K562 (cell line): ENCODE results near the gene FOXO3. TPM values are rescaled to one million over a fixed set of nuclear protein-coding genes. Genes with fewer than 3 reads are reported as not detected.

Experiments
- ATF6 ChIP-seq: sonication (generic); formaldehyde crosslinking; IDR thresholded peaks from 2 replicates; pipeline ENCODE4 v1.4.0; 2020; ENCODE audit warnings: mild to moderate bottlenecking, missing genetic modification reagents
- CEBPG ChIP-seq, 3 experiments: fragments of 200-800 bp in 1 of 3; sonication (Bioruptor generic) in 1 of 3; sonication (generic) in 1 of 3; formaldehyde crosslinking in 1 of 3; IDR thresholded peaks in 2 of 3; conservative IDR thresholded peaks in 1 of 3; 2 replicates each; pipeline versions ENCODE4 v1.6.1 to v1.8.0; 2016 to 2022; ENCODE audit warnings: missing compliant biosample characterization in 2 of 3, missing genetic modification characterization in 2 of 3, mild to moderate bottlenecking in 1 of 3, missing genetic modification reagents in 1 of 3
- EP300 ChIP-seq: IDR thresholded peaks from 2 replicates; pipeline ENCODE4 v1.6.1; 2012; ENCODE audit warnings: low read length, improper control_type of control experiment
- IRF2 ChIP-seq: sonication (generic); formaldehyde crosslinking; IDR thresholded peaks from 2 replicates; pipeline ENCODE4 v1.8.1; 2022; ENCODE audit warnings: mild to moderate bottlenecking, missing genetic modification reagents
- NEUROD1 ChIP-seq: fragments of 150-350 bp; IDR thresholded peaks from 2 replicates; pipeline ENCODE4 v1.6.1; 2014; ENCODE audit warnings: borderline replicate concordance, low read length, low read depth; ENCODE audit not compliant: partially characterized antibody
- NFRKB ChIP-seq: fragments of 450-650 bp; IDR thresholded peaks from 2 replicates; pipeline ENCODE4 v1.6.1; 2016; ENCODE audit warnings: low read depth
- SIRT6 ChIP-seq: IDR thresholded peaks from one replicate; pipeline ENCODE4 v1.6.1; 2012; ENCODE audit warnings: low read depth, mild to moderate bottlenecking, control low read depth, inconsistent platforms, low read length, moderate library complexity
- SMC3 ChIP-seq: conservative IDR thresholded peaks from 2 replicates; pipeline ENCODE4 v1.6.1; 2011; ENCODE audit warnings: low read depth, low read length, improper control_type of control experiment; ENCODE audit not compliant: insufficient read depth
- TBL1XR1 ChIP-seq, 2 experiments: IDR thresholded peaks; 2 replicates each; pipeline ENCODE4 v1.6.1; 2012; ENCODE audit warnings: improper control_type of control experiment in 2 of 2, low read length in 2 of 2, mild to moderate bottlenecking in 1 of 2
- YBX1 ChIP-seq: fragments of 450-650 bp; IDR thresholded peaks from 2 replicates; pipeline ENCODE4 v1.7.1; 2016; ENCODE audit warnings: mild to moderate bottlenecking
- ZFP1 ChIP-seq: fragments of 450-650 bp; formaldehyde crosslinking; IDR thresholded peaks from 2 replicates; pipeline ENCODE4 v1.4.0; 2020; ENCODE audit warnings: mild to moderate bottlenecking, mixed read lengths
- ZNF175 ChIP-seq: fragments of 200-800 bp; sonication (Bioruptor generic); IDR thresholded peaks from 2 replicates; pipeline ENCODE4 v1.6.1; 2016; ENCODE audit warnings: low read depth, mild to moderate bottlenecking, missing genetic modification characterization, missing compliant biosample characterization
- ZNF316 ChIP-seq: fragments of 450-650 bp; IDR thresholded peaks from 2 replicates; pipeline ENCODE4 v1.6.1; 2016
- ZNF431 ChIP-seq: sonication (generic); formaldehyde crosslinking; IDR thresholded peaks from 2 replicates; pipeline ENCODE4 v1.8.0; 2022; ENCODE audit warnings: mild to moderate bottlenecking, missing genetic modification reagents
- ZNF695 ChIP-seq: fragments of 450-650 bp; formaldehyde crosslinking; IDR thresholded peaks from 2 replicates; pipeline ENCODE4 v1.4.0; 2020; ENCODE audit warnings: mild to moderate bottlenecking, moderate library complexity
- ZNF707 ChIP-seq: fragments of 250-450 bp; sonication (Bioruptor Pico); conservative IDR thresholded peaks from 2 replicates; pipeline ENCODE4 v1.8.0; 2022; ENCODE audit warnings: inconsistent platforms, mild to moderate bottlenecking, moderate library complexity
- polyA plus RNA-seq, 8 experiments: library from polyadenylated mRNA; depleted of rRNA in 4 of 8; stranded (reverse) in 5 of 8; unstranded in 3 of 8; fragments of >200 nt; fragmentation: Nextera tagmentation in 2 of 8; fragmentation: Illumina TruSeq in 1 of 8; extraction: Ambion mirVana in 2 of 8; extraction: Trizol in 1 of 8; gene quantifications; 2 replicates each; pipeline versions ENCODE4 v1.2.1 to v1.2.3, GENCODE V29; 2011 to 2014; ENCODE audit warnings: inconsistent platforms in 1 of 8, missing spikeins in 1 of 8
- total RNA-seq, 7 experiments: library from RNA; depleted of rRNA in 6 of 7; stranded (reverse); fragments of >200 nt in 6 of 7; fragmentation: Illumina TruSeq in 2 of 7; extraction: Trizol in 2 of 7; gene quantifications; 2 replicates each; pipeline versions ENCODE4 v1.2.1 to v1.2.3, GENCODE V29; 2011 to 2021; ENCODE audit warnings: low replicate concordance in 1 of 7
- TF ChIP-seq, protein P1 (sequence below): fragments of 250-450 bp; sonication (Bioruptor Pico); IDR thresholded peaks from 2 replicates; pipeline ENCODE4 v1.4.0; 2020; ENCODE audit warnings: mild to moderate bottlenecking, moderate library complexity
- TF ChIP-seq, protein P2 (sequence below): IDR thresholded peaks from 2 replicates; pipeline ENCODE4 v1.6.1; 2011; ENCODE audit warnings: borderline replicate concordance, low read depth, mild to moderate bottlenecking, moderate library complexity, low read length; ENCODE audit not compliant: insufficient read depth, poor library complexity, severe bottlenecking
- TF ChIP-seq, protein P3 (sequence below): IDR thresholded peaks from 2 replicates; pipeline ENCODE4 v1.6.1; 2011; ENCODE audit not compliant: insufficient read length; ENCODE audit errors: extremely low read depth

FOXO3 gene
- total and polyA plus RNA-seq, 9 of the 15 experiments (the other 6 are each of a cell fraction or from before 2014, with no cell fraction given) = 3.0 to 14.6 (median 6.0) TPM

DNA sequence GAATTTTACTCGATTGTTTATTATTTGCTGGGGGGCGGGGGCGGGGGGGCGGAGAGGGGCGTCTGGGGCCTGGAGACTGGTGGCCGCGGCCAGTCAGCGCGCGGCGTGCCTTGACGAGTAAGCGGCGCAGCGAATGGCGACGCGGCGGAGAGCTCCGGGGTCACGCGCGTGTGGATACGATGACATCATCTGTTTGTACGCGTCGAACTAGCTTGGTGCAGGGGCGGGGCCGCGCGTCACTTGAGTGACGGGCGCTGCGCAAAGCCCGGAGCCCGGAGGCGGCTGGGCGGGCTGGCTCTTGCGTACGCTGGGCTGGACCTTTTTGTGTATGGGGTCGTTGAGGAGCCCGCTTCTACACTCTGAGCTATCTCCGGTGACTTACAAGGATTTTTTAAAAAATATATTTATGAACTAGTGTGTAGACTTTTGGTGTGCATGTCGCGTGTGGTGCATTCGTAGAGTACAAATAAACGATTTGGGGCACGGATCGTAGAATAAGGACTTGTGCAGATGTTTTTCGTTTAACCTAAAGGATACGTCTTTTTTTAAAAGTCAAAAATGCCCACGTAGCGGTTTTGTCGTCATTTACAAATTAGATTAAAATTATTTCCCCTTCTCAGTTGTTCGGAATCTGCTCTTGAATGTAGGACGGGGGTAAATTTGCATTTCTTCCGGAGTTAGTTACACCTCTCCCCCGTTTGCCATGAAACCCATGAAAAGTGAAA is 2.2 kb upstream of the FOXO3 start (continued):
- TF ChIP-seq EP300 = peak; percentile 18; the same call in 1 of the 2 replicates
- TF ChIP-seq ZNF175 (CRISPR knock-in tag) = peak; percentile 85; the same call in 1 of the 2 replicates
- TF ChIP-seq NEUROD1 = peak; percentile 97
- TF ChIP-seq, protein P1, sequence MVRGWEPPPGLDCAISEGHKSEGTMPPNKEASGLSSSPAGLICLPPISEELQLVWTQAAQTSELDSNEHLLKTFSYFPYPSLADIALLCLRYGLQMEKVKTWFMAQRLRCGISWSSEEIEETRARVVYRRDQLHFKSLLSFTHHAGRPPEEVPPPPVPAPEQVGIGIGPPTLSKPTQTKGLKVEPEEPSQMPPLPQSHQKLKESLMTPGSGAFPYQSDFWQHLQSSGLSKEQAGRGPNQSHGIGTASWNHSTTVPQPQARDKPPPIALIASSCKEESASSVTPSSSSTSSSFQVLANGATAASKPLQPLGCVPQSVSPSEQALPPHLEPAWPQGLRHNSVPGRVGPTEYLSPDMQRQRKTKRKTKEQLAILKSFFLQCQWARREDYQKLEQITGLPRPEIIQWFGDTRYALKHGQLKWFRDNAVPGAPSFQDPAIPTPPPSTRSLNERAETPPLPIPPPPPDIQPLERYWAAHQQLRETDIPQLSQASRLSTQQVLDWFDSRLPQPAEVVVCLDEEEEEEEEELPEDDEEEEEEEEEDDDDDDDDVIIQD (CRISPR knock-in tag) = 0 out of 2 replicates have a peak, but pooled peaks have one; percentile 69
- peak; percentile 41 for TF ChIP-seq CEBPG (CRISPR knock-in tag; IDR thresholded peaks at IDR 0.05)
- TF ChIP-seq CEBPG (tag; conservative IDR thresholded peaks at IDR 0.05 in 1 of 2, IDR thresholded peaks at IDR 0.05 in 1 of 2) = no peak; a peak in 1 of 4 replicates
- peak; percentile 92 for TF ChIP-seq ZNF316
- TF ChIP-seq ZNF695 (CRISPR knock-in tag) = no peak
- TF ChIP-seq SMC3 = 0 out of 2 replicates have a peak, but pooled peaks have one; percentile 14
- TF ChIP-seq TBL1XR1 (IDR thresholded peaks at IDR 0.05; ENCODE audit: low read length in 2 of 2) = peak in 1 of 2 experiments; percentile 78; a peak in 1 of 4 replicates
- TF ChIP-seq NFRKB = 0 out of 2 replicates have a peak, but pooled peaks have one; percentile 1
- no peak for TF ChIP-seq YBX1
- TF ChIP-seq ATF6 (CRISPR knock-in tag) = no peak
- TF ChIP-seq, protein P2, sequence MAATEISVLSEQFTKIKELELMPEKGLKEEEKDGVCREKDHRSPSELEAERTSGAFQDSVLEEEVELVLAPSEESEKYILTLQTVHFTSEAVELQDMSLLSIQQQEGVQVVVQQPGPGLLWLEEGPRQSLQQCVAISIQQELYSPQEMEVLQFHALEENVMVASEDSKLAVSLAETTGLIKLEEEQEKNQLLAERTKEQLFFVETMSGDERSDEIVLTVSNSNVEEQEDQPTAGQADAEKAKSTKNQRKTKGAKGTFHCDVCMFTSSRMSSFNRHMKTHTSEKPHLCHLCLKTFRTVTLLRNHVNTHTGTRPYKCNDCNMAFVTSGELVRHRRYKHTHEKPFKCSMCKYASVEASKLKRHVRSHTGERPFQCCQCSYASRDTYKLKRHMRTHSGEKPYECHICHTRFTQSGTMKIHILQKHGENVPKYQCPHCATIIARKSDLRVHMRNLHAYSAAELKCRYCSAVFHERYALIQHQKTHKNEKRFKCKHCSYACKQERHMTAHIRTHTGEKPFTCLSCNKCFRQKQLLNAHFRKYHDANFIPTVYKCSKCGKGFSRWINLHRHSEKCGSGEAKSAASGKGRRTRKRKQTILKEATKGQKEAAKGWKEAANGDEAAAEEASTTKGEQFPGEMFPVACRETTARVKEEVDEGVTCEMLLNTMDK = no peak
- TF ChIP-seq, protein P3, sequence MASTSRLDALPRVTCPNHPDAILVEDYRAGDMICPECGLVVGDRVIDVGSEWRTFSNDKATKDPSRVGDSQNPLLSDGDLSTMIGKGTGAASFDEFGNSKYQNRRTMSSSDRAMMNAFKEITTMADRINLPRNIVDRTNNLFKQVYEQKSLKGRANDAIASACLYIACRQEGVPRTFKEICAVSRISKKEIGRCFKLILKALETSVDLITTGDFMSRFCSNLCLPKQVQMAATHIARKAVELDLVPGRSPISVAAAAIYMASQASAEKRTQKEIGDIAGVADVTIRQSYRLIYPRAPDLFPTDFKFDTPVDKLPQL = no peak
- no peak for TF ChIP-seq SIRT6
- no peak for TF ChIP-seq ZNF431
- no peak for TF ChIP-seq IRF2 (CRISPR knock-in tag)
- TF ChIP-seq ZFP1 = no peak
- no peak for TF ChIP-seq ZNF707 (CRISPR knock-in tag)
